GM13976 (cell line): ENCODE data around the gene TAB3.

ENCODE experiments used
- DNase-seq: peaks from one replicate; pipeline ENCODE4 v3.0.0; 2012; ENCODE audit warnings: low spot score
- in situ Hi-C: fragments of 300-500 bp; cut with MboI; formaldehyde crosslinking; loops from one replicate; pipeline ENCODE4 v1.12.0; 2022; ENCODE audit warnings: low sequenced_read_pairs, mixed read lengths, inconsistent platforms; ENCODE audit not compliant: unreplicated experiment
- TF ChIP-seq, protein P1 (sequence below): IDR thresholded peaks from 2 replicates; pipeline ENCODE4 v1.5.1; 2012; ENCODE audit warnings: borderline replicate concordance, mild to moderate bottlenecking; ENCODE audit not compliant: insufficient read depth; ENCODE audit errors: extremely low read depth, missing control alignments, control extremely low read depth

TAB3 gene

GRCh38 chrX:30791296-30792278, 97.5 kb downstream of the TAB3 start:
- in situ Hi-C loops = no loop called here

DNA sequence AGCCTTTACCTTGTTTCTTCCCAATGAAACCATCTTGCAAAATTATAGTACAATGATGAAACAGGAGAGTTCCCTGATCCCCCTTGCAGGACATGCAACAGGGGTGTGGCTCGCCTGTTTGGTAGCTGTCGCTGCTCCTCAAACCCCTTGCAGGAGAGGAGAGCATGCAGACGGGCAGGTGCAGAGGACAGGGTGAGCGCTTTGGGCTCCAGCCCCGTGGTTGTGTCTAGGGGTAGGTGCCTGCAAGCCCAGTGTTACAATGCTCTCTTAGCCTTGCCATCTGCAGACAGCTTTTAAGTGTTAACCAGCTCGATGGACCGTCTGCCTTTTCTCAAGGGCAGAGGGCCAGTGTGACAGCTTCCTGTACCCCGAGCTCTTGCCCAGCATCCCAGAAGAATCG, 102.0 kb downstream of the TAB3 start:
- no peak for DNase-seq

More at GRCh38 chrX:30791296-30792278, 97.5 kb downstream of the TAB3 start:
- no peak for DNase-seq
- TF ChIP-seq, protein P1, sequence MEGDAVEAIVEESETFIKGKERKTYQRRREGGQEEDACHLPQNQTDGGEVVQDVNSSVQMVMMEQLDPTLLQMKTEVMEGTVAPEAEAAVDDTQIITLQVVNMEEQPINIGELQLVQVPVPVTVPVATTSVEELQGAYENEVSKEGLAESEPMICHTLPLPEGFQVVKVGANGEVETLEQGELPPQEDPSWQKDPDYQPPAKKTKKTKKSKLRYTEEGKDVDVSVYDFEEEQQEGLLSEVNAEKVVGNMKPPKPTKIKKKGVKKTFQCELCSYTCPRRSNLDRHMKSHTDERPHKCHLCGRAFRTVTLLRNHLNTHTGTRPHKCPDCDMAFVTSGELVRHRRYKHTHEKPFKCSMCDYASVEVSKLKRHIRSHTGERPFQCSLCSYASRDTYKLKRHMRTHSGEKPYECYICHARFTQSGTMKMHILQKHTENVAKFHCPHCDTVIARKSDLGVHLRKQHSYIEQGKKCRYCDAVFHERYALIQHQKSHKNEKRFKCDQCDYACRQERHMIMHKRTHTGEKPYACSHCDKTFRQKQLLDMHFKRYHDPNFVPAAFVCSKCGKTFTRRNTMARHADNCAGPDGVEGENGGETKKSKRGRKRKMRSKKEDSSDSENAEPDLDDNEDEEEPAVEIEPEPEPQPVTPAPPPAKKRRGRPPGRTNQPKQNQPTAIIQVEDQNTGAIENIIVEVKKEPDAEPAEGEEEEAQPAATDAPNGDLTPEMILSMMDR = no peak

GRCh38 chrX:30786374-30786773, 102.7 kb downstream of the TAB3 start:
- TF ChIP-seq, protein P1 = no peak
- no peak for DNase-seq
- in situ Hi-C loops = no loop called here

More for the DNA sequence above, 102.0 kb downstream of the TAB3 start:
- in situ Hi-C loops = no loop called here
- TF ChIP-seq, protein P1 = no peak

GRCh38 chrX:30781711-30782444, 107.2 kb downstream of the TAB3 start:
- TF ChIP-seq, protein P1 = no peak
- in situ Hi-C loops = no loop called here
- DNase-seq = no peak

DNA sequence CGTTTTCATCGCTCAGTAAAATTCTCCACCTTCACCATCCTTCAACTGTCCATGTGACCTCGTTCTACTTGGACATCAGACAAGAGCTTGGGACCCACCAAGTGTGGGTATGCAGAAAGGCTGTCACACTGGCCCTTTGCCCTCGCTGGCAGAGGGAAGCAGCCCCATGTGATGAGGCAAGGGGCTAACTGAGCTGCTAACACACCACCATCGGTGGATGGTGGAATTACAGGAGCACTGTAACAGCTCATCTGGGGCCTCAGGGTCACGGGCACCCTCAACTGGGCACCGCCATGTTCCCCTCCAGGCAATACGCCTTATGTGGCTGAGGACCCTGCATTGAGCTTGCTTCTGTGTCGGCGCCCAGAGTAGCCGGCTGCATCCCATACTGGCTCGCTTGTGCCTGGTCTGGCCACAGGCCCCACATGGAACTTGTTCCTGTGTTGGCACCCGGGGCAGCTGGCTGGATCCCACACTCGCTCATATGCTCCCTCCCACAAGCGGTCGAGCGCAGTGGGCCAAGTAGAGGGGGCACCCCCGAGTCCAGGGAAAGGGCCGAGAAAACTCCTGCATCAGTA, 109.5 kb downstream of the TAB3 start:
- in situ Hi-C loops = no loop called here
- TF ChIP-seq, protein P1 = no peak
- no peak for DNase-seq

GRCh38 chrX:30777575-30777974, 111.5 kb downstream of the TAB3 start:
- in situ Hi-C loops = no loop called here

More at GRCh38 chrX:30777575-30777974, 111.5 kb downstream of the TAB3 start:
- DNase-seq = no peak
- TF ChIP-seq, protein P1 = no peak
